Esophagus squamous epithelium (tissue), 5 donors: Measurements from ENCODE around the gene DNAH3. TPM values are rescaled to one million over a fixed set of nuclear protein-coding genes. Genes with fewer than 3 reads are reported as not detected.

Experiments
- DNase-seq: peaks from one replicate; lab custom pipeline; 2025; lab: John Stamatoyannopoulos, UW
- H3K27ac ChIP-seq, 4 donors: fragments of 200-600 bp; sonication (generic); one replicate each; pipeline ENCODE4 v1.5.1; 2016 to 2019; ENCODE audit warnings: mild to moderate bottlenecking in 1 of 4
- H3K27me3 ChIP-seq, 4 donors: fragments of 200-600 bp; sonication (generic); 1 replicate in 3 of 4; 2 replicates in 1 of 4; pipeline versions ENCODE4 v1.5.1 to v1.6.0; 2017 to 2021; ENCODE audit warnings: antibody characterized with exemption in 1 of 4
- H3K36me3 ChIP-seq, 3 donors: fragments of 200-600 bp; sonication (generic); one replicate each; pipeline ENCODE4 v1.5.1; 2016 to 2019
- H3K4me1 ChIP-seq, 3 donors: fragments of 200-600 bp; sonication (generic); one replicate each; pipeline ENCODE4 v1.5.1; 2017 to 2019
- H3K4me3 ChIP-seq, 4 donors: fragments of 200-600 bp; sonication (generic); 1 replicate in 3 of 4; 2 replicates in 1 of 4; pipeline ENCODE4 v1.5.1; 2016 to 2019; ENCODE audit warnings: mild to moderate bottlenecking in 2 of 4, moderate library complexity in 1 of 4
- H3K9me3 ChIP-seq, 3 donors: fragments of 200-600 bp; sonication (generic); one replicate each; pipeline ENCODE4 v1.5.1; 2016 to 2019
- POLR2A ChIP-seq, 4 donors: fragments of 450-650 bp; IDR thresholded peaks; one replicate each; pipeline ENCODE4 v1.6.1; 2017; ENCODE audit warnings: antibody characterized with exemption in 4 of 4, mild to moderate bottlenecking in 4 of 4, moderate library complexity in 3 of 4
- WGBS, 2 donors: methylation state at CpG; one replicate each; pipeline ENCODE4 v1.1.5; 2018; 5-methylcytosine and 5-hydroxymethylcytosine counted together
- intact Hi-C: fragments of 100-400 bp; cut with DNase I; formaldehyde crosslinking; loops from one replicate; pipeline ENCODE4 v1.15.0; 2022
- total RNA-seq, 4 donors: library from RNA; depleted of rRNA; stranded (reverse); fragments of >200 nt; gene quantifications; one replicate each; pipeline ENCODE4 v1.1.0, GENCODE V29; 2016
- TF ChIP-seq, protein P1 (sequence below), 6 experiments: fragments of 450-650 bp in 4 of 6; fragments of 200-600 bp in 2 of 6; sonication (generic) in 2 of 6; IDR thresholded peaks; one replicate each; pipeline ENCODE4 v1.5.1; 2016 to 2019; ENCODE audit warnings: antibody characterized with exemption in 6 of 6, mild to moderate bottlenecking in 4 of 6, moderate library complexity in 4 of 6
- donor health status: DM: yes; HTN: yes; CAD: no.

The DNAH3 gene
- total RNA-seq, 4 donors from 2014 or later, result 0.57 TPM; not detected in 2

DNA sequence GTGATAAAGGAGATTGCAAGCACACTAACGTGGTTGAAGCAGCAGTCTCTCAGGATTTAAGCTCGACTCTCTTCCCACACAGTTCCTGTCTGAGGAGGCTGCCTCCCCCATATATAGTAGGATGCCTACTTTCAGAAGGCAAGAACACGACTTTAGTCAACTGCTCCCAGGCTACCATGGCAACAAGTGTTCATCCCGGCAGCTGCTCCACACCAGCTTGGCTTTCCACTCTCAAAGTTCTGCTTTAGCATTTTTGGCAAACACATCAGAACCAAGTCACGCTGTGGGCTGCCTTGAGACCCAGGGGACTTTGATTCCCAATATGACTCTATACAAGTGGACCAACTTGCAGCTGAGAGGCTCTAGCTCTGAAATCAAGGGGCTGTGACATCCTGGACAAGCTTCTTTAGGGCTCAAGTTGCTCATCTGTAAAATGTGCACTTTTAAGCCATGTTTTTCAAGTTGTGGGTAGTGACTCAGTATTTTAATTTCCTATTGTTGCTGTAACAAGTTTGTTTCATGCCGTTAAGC, 44.2 kb upstream of the DNAH3 start:
- intact Hi-C loops, result loop anchor here (10.0 kb wide), 1 partner anchor 80 kb away; the partner anchor contains the start of gene CRYM
- H3K4me3 ChIP-seq, result no peak overlapping the region
- H3K27ac ChIP-seq, result no peak overlapping the region
- H3K9me3 ChIP-seq, result peaks cover 0 to 5% (median 0%) of the 10 kb centered on the region in 3 donors
- H3K36me3 ChIP-seq, result no peaks in the 10 kb centered on the region
- TF ChIP-seq POLR2A (IDR thresholded peaks at IDR 0.05), result no peak
- TF ChIP-seq, protein P1, sequence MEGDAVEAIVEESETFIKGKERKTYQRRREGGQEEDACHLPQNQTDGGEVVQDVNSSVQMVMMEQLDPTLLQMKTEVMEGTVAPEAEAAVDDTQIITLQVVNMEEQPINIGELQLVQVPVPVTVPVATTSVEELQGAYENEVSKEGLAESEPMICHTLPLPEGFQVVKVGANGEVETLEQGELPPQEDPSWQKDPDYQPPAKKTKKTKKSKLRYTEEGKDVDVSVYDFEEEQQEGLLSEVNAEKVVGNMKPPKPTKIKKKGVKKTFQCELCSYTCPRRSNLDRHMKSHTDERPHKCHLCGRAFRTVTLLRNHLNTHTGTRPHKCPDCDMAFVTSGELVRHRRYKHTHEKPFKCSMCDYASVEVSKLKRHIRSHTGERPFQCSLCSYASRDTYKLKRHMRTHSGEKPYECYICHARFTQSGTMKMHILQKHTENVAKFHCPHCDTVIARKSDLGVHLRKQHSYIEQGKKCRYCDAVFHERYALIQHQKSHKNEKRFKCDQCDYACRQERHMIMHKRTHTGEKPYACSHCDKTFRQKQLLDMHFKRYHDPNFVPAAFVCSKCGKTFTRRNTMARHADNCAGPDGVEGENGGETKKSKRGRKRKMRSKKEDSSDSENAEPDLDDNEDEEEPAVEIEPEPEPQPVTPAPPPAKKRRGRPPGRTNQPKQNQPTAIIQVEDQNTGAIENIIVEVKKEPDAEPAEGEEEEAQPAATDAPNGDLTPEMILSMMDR (IDR thresholded peaks at IDR 0.05), result no peak
- no peak for DNase-seq
- peaks cover 0 to 29% (median 0%) of the 10 kb centered on the region in 4 donors for H3K27me3 ChIP-seq
- H3K4me1 ChIP-seq, result no peaks in the 10 kb centered on the region
- 38 to 40% methylated on average over 4 to 5 of the region's 6 CpGs for WGBS, 2 donors

DNA sequence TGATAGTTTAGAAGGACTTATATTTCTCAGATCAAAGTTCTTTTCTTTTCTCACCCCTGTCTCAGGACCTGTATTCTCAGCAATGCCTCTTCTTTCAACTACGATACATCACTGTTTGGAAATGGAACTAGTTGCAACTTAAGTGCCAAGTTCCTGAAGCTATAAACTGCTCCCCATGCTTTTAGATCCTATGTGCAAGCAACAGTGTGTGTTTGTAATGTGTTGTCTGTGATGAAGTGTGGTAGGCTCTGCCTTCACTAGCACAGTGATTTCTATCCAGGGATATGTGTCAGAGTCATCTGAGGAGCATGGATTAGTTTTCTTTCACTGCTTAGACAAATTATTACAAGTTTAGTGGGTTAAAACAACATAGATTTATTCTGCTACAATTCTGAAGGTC, 42.3 kb upstream of the DNAH3 start:
- H3K27ac ChIP-seq, result no peak overlapping the region
- peaks cover 0 to 5% (median 0%) of the 10 kb centered on the region in 3 donors for H3K9me3 ChIP-seq
- H3K27me3 ChIP-seq, result peaks cover 0 to 14% (median 0%) of the 10 kb centered on the region in 4 donors
- no peaks in the 10 kb centered on the region for H3K36me3 ChIP-seq
- intact Hi-C loops, result loop anchor here (10.0 kb wide), 1 partner anchor 82 kb away; the partner anchor contains the start of gene CRYM
- TF ChIP-seq, protein P1 (IDR thresholded peaks at IDR 0.05), result no peak
- TF ChIP-seq POLR2A (IDR thresholded peaks at IDR 0.05), result no peak
- peaks cover 4 to 10% (median 8%) of the 10 kb centered on the region in 3 donors for H3K4me1 ChIP-seq
- H3K4me3 ChIP-seq, result no peak overlapping the region
- no peak for DNase-seq
- WGBS, 2 donors, result 70 to 83% methylated on average over 1 of the region's 1 CpG

DNA sequence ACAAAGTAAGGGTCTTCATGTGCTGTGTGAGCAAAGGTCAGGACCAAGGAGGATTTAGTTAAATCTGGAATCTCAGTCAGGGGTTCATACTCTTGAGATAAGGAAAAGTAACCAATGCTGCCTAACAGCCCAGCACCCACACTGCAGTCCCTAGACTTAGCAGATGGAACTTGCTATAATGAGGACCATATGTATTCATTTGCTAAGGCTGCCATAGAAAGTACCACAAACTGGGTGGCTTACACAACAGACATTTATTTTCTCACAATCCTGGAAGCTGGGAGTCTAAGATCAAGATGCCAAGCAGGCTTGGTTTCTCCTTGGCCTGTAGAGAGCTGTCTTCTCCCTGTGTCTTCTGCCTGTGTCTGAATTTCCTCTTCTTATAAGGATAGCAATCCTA, 40.0 kb upstream of the DNAH3 start:
- no peak overlapping the region for H3K4me3 ChIP-seq
- peaks cover 4 to 11% (median 8%) of the 10 kb centered on the region in 3 donors for H3K4me1 ChIP-seq
- no peak for TF ChIP-seq POLR2A (IDR thresholded peaks at IDR 0.05)
- TF ChIP-seq, protein P1 (IDR thresholded peaks at IDR 0.05), result no peak
- DNase-seq, result no peak
- peaks cover 0 to 3% (median 0%) of the 10 kb centered on the region in 4 donors for H3K27me3 ChIP-seq
- peaks cover 0 to 5% (median 0%) of the 10 kb centered on the region in 3 donors for H3K9me3 ChIP-seq
- intact Hi-C loops, result loop anchor here (10.0 kb wide), 1 partner anchor 84 kb away; the partner anchor contains the start of gene CRYM
- no peak overlapping the region for H3K27ac ChIP-seq
- H3K36me3 ChIP-seq, result no peaks in the 10 kb centered on the region

DNA sequence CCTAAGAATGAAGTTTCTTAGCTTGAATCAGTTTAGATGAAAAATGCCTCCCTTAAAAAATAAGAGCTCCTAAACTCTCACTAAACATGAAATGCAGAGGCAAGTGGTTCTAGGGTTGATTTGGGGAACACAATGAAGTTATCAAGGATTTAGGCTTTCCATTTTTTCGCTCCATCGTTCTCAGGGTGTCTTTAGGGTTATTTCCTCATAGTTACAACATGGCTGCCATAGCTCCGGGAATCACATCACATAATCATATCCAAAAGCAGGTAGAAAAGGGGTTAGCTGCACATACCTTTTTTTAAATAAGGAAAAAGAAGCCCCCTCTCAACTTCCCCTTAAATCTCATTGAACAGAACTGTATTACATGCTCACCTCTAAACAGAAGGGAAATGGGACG, 39.4 kb upstream of the DNAH3 start:
- H3K27ac ChIP-seq, result no peak overlapping the region
- 92 to 94% methylated on average over 4 of the region's 4 CpGs for WGBS, 2 donors
- TF ChIP-seq, protein P1 (IDR thresholded peaks at IDR 0.05), result no peak
- H3K9me3 ChIP-seq, result peaks cover 0 to 5% (median 0%) of the 10 kb centered on the region in 3 donors
- intact Hi-C loops, result loop anchor here (10.0 kb wide), 1 partner anchor 85 kb away; the partner anchor contains the start of gene CRYM
- H3K4me3 ChIP-seq, result no peak overlapping the region
- no peaks in the 10 kb centered on the region for H3K27me3 ChIP-seq
- H3K4me1 ChIP-seq, result peaks cover 4 to 11% (median 8%) of the 10 kb centered on the region in 3 donors
- no peaks in the 10 kb centered on the region for H3K36me3 ChIP-seq
- no peak for DNase-seq

DNA sequence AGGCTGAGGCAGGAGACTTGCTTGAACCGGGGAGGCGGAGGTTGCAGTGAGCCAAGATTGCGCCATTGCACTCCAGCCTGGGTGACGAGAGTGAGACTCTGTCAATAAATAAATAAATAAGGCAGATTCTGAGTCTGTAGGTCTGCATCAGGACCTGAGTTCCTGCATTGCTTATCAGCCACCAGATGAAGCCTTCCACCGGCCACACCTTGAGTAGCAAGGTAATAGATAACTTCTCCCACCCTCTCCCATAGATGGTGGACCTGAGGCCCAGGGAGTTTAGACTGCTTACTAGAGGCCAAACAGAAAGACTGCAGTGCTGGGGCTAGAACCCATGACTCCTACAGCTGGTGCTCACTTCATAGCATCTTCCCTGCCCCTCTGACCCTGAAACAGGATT, 38.7 kb upstream of the DNAH3 start:
- TF ChIP-seq, protein P1 (IDR thresholded peaks at IDR 0.05), result no peak
- no peak for TF ChIP-seq POLR2A (IDR thresholded peaks at IDR 0.05)
- H3K36me3 ChIP-seq, result no peaks in the 10 kb centered on the region
- DNase-seq, result no peak
- no peak overlapping the region for H3K27ac ChIP-seq
- intact Hi-C loops, result no loop called here
- no peak overlapping the region for H3K4me3 ChIP-seq
- 75 to 81% methylated on average over 4 to 5 of the region's 5 CpGs for WGBS, 2 donors
- no peaks in the 10 kb centered on the region for H3K27me3 ChIP-seq
- H3K9me3 ChIP-seq, result peaks cover 0 to 5% (median 0%) of the 10 kb centered on the region in 3 donors
- H3K4me1 ChIP-seq, result peaks cover 4 to 11% (median 8%) of the 10 kb centered on the region in 3 donors
